WTC11 (cell line): ENCODE results near the gene ZC3H4. TPM values are rescaled to one million over a fixed set of nuclear protein-coding genes. Genes with fewer than 3 reads are reported as not detected.

Source experiments
- ATAC-seq: fragments of 200-7000 bp; cut with Tn5 transposase; 2 replicates; pipeline ENCODE4 v1.10.0; 2021; ENCODE audit warnings: mild to moderate bottlenecking, moderate library complexity
- CTCF ChIA-PET: fragments of 300-600 bp; sonication (Branson Sonifier 250); formaldehyde crosslinking; loops from one replicate; lab custom pipeline; 2021; ENCODE audit warnings: antibody characterized with exemption; lab: Charles Lee
- POLR2A ChIA-PET: fragments of 350-600 bp; sonication (Branson Sonifier 250); formaldehyde crosslinking; loops from one replicate; lab custom pipeline; 2021; ENCODE audit warnings: antibody characterized with exemption; lab: Charles Lee
- DNase-seq: peaks from one replicate; pipeline ENCODE4 v3.0.0; 2021; ENCODE audit warnings: low spot score
- H3K27ac Mint-ChIP-seq: 2 replicates; pipeline ENCODE4 v1.8.0; 2021; ENCODE audit warnings: mixed read lengths
- H3K27me3 Mint-ChIP-seq: 2 replicates; pipeline ENCODE4 v1.8.0; 2021; ENCODE audit warnings: low read depth, mild to moderate bottlenecking, moderate library complexity, mixed read lengths
- H3K36me3 Mint-ChIP-seq: 2 replicates; pipeline ENCODE4 v1.8.0; 2021; ENCODE audit warnings: mixed read lengths
- H3K4me1 Mint-ChIP-seq: 2 replicates; pipeline ENCODE4 v1.8.0; 2022; ENCODE audit warnings: mixed read lengths
- H3K4me3 Mint-ChIP-seq: 2 replicates; pipeline ENCODE4 v1.8.0; 2021; ENCODE audit warnings: mild to moderate bottlenecking, moderate library complexity, mixed read lengths
- H3K9me3 Mint-ChIP-seq: 2 replicates; pipeline ENCODE4 v1.8.0; 2021; ENCODE audit warnings: mixed read lengths
- JAZF1 ChIP-seq: fragments of 250-450 bp; sonication (Bioruptor Pico); IDR thresholded peaks from 2 replicates; pipeline ENCODE4 v1.9.0; 2021; ENCODE audit warnings: moderate library complexity, mild to moderate bottlenecking, inconsistent platforms
- JUN ChIP-seq: sonication (generic); formaldehyde crosslinking; IDR thresholded peaks from 2 replicates; pipeline ENCODE4 v1.8.0; 2023; ENCODE audit warnings: mild to moderate bottlenecking, missing genetic modification reagents
- MXD4 ChIP-seq: fragments of 250-450 bp; sonication (Bioruptor Pico); IDR thresholded peaks from 2 replicates; pipeline ENCODE4 v1.8.0; 2021; ENCODE audit warnings: mild to moderate bottlenecking, moderate library complexity, borderline replicate concordance
- MYBL2 ChIP-seq: sonication (generic); formaldehyde crosslinking; IDR thresholded peaks from 2 replicates; pipeline ENCODE4 v1.8.1; 2023; ENCODE audit warnings: mild to moderate bottlenecking, moderate library complexity, missing genetic modification reagents
- NR3C1 ChIP-seq: sonication (generic); formaldehyde crosslinking; conservative IDR thresholded peaks from 2 replicates; pipeline ENCODE4 v1.8.1; 2023; ENCODE audit warnings: low read depth, mild to moderate bottlenecking, missing genetic modification reagents
- SP1 ChIP-seq: sonication (generic); formaldehyde crosslinking; conservative IDR thresholded peaks from 2 replicates; pipeline ENCODE4 v1.8.1; 2022; ENCODE audit warnings: missing genetic modification reagents
- TP53 ChIP-seq: sonication (generic); formaldehyde crosslinking; IDR thresholded peaks from 2 replicates; pipeline ENCODE4 v1.8.1; 2023; ENCODE audit warnings: mild to moderate bottlenecking, missing genetic modification reagents
- ZNF121 ChIP-seq: sonication (generic); formaldehyde crosslinking; IDR thresholded peaks from 2 replicates; pipeline ENCODE4 v1.8.0; 2023; ENCODE audit warnings: missing genetic modification reagents
- ZNF138 ChIP-seq: sonication (generic); formaldehyde crosslinking; conservative IDR thresholded peaks from 2 replicates; pipeline ENCODE4 v1.8.1; 2022; ENCODE audit warnings: mild to moderate bottlenecking, moderate library complexity, missing genetic modification reagents
- ZNF263 ChIP-seq: sonication (generic); formaldehyde crosslinking; IDR thresholded peaks from 2 replicates; pipeline ENCODE4 v1.8.1; 2022; ENCODE audit warnings: low read depth, mild to moderate bottlenecking, moderate library complexity, missing genetic modification reagents
- ZNF416 ChIP-seq: fragments of 250-450 bp; sonication (Bioruptor Pico); IDR thresholded peaks from 2 replicates; pipeline ENCODE4 v1.9.0; 2021; ENCODE audit warnings: mild to moderate bottlenecking, inconsistent platforms
- total RNA-seq: library from RNA; stranded (reverse); gene quantifications from 3 replicates; pipeline ENCODE4 v1.2.3, GENCODE V29; 2021
- TF ChIP-seq, protein P1 (sequence below): sonication (generic); formaldehyde crosslinking; IDR thresholded peaks from 2 replicates; pipeline ENCODE4 v1.8.1; 2022; ENCODE audit warnings: missing genetic modification reagents, borderline replicate concordance
- TF ChIP-seq, protein P2 (sequence below): sonication (generic); formaldehyde crosslinking; IDR thresholded peaks from 2 replicates; pipeline ENCODE4 v1.8.1; 2022; ENCODE audit warnings: low read depth, mild to moderate bottlenecking, moderate library complexity, missing genetic modification reagents, borderline replicate concordance
- TF ChIP-seq, protein P3 (sequence below): sonication (generic); formaldehyde crosslinking; IDR thresholded peaks from 2 replicates; pipeline ENCODE4 v1.8.1; 2023; ENCODE audit warnings: mild to moderate bottlenecking, missing genetic modification reagents, moderate library complexity
- TF ChIP-seq, protein P4 (sequence below): sonication (generic); formaldehyde crosslinking; IDR thresholded peaks from 2 replicates; pipeline ENCODE4 v1.8.1; 2022; ENCODE audit warnings: mild to moderate bottlenecking, missing genetic modification reagents, moderate library complexity, borderline replicate concordance
- TF ChIP-seq, protein P5 (sequence below): fragments of 250-450 bp; sonication (Bioruptor Pico); IDR thresholded peaks from 2 replicates; pipeline ENCODE4 v1.9.0; 2021; ENCODE audit warnings: mild to moderate bottlenecking, borderline replicate concordance
- TF ChIP-seq, protein P6 (sequence below): sonication (generic); formaldehyde crosslinking; IDR thresholded peaks from 2 replicates; pipeline ENCODE4 v1.8.1; 2023; ENCODE audit warnings: mild to moderate bottlenecking, missing genetic modification reagents

Gene ZC3H4
- total RNA-seq, 1 experiment from 2014 or later: 67.2 TPM

DNA sequence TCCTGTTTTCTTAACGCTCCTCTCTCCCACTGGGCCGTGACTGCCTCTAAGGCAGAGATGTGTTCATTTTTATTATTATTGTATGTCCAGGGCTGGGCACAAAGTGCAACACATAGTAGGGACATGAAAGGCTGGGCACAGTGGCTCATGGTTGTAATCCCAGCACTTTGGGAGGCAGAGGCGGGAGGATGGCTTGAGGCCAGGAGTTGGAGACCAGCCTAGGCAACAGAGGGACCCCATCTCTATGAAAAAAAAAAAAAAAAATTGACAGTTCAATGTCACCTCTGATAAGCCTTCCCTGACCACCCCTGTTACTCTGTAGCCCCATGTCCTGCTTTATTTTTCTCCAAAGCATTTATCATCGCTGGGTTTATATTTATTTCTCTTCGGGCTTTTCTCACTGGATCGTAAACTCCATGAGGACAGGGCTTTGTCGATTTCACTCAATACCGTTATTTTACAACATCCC, 16.6 kb upstream of the ZC3H4 start:
- DNase-seq (no peak), ATAC-seq (no peak)
- peaks cover 35% of the 10 kb centered on the region for H3K4me1 Mint-ChIP-seq
- no peak for TF ChIP-seq SP1
- no peak for TF ChIP-seq JAZF1 (CRISPR knock-in tag)
- H3K27me3 Mint-ChIP-seq: peaks cover 11% of the 10 kb centered on the region
- H3K27ac Mint-ChIP-seq: peak overlapping the region; percentile 24; the same call in 1 of the 2 replicates
- peak overlapping the region; percentile 96 for H3K4me3 Mint-ChIP-seq
- CTCF ChIA-PET: interaction anchor here (0.7 to 1.8 kb wide), 5 partner anchors 15 to 193 kb away, joined by 4 to 12 read pairs (median 8); partner anchors contain the start of genes CCDC9 and ZC3H4
- peaks cover 6% of the 10 kb centered on the region for H3K9me3 Mint-ChIP-seq
- H3K36me3 Mint-ChIP-seq: peaks cover 27% of the 10 kb centered on the region
- POLR2A ChIA-PET: interaction anchor here (0.6 to 2.8 kb wide), 4 partner anchors 17 to 352 kb away, joined by 3 to 23 read pairs (median 5); partner anchors contain the start of gene ZC3H4

DNA sequence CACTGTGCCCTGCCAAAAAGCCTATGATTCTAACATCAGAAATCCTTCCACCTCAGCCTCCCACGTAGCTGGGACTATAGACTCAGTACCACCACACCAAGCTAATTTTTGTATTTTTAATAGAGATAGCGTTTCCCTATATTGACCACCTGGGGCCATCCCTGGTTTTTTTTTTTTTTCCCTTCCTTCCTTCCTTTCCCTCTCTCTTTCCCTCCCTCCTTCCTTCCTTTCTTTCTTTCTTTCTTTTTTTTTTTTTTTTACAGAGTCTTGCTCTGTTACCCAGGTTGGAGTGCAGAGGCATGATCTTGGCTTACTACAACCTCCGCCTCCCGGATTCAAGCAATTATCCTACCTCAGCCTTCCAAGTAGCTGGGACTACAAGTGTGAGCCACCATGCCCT, 16.0 kb upstream of the ZC3H4 start:
- Mint-ChIP-seq H3K27ac (no peak overlapping the region), H3K9me3 (peaks cover 6% of the 10 kb centered on the region), H3K36me3 (peaks cover 25% of the 10 kb centered on the region), H3K4me1 (peaks cover 36% of the 10 kb centered on the region), H3K27me3 (peaks cover 11% of the 10 kb centered on the region), H3K4me3 (no peak overlapping the region)
- POLR2A ChIA-PET: interaction anchor here (0.6 to 0.7 kb wide), 3 partner anchors 50 to 352 kb away, joined by 3 to 7 read pairs (median 6); no protein-coding TSS in a partner anchor
- ATAC-seq (no peak), DNase-seq (no peak)
- CTCF ChIA-PET: interaction anchor here (0.7 to 1.1 kb wide), 3 partner anchors 16 to 194 kb away, joined by 4 to 8 read pairs (median 7); partner anchors contain the start of gene ZC3H4
- no peak for TF ChIP-seq MXD4 (CRISPR knock-in tag)

DNA sequence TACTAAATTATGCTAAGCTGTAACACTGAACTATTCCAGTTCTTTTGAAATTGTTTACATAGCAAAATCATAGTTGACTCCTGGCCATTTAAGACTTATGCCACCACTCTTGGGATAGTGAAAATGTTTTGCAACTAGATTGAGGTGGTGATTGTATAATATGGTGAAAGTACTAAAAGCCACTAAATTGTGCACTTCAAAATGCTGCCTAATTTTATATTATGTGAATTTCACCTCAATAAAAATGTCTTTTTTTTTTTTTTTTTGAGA, 12.0 kb upstream of the ZC3H4 start:
- no peak for DNase-seq
- H3K4me3 Mint-ChIP-seq: no peak overlapping the region
- CTCF ChIA-PET: interaction anchor here (0.7 to 2.0 kb wide), 19 partner anchors 9 to 415 kb away, joined by 3 to 22 read pairs (median 4); partner anchors contain the start of genes DHX34 and ZC3H4
- POLR2A ChIA-PET: no interaction called here
- H3K27me3 Mint-ChIP-seq: peaks cover 9% of the 10 kb centered on the region
- H3K9me3 Mint-ChIP-seq: peaks cover 6% of the 10 kb centered on the region
- H3K4me1 Mint-ChIP-seq: peaks cover 9% of the 10 kb centered on the region
- 0 out of 2 replicates have a peak, but pooled peaks cover 3% of the 10 kb centered on the region for H3K36me3 Mint-ChIP-seq
- H3K27ac Mint-ChIP-seq: no peak overlapping the region
- ATAC-seq: no peak
- TF ChIP-seq ZNF263 (CRISPR knock-in tag) (no peak), JUN (CRISPR knock-in tag) (no peak), ZNF121 (CRISPR knock-in tag) (no peak), TP53 (no peak), MYBL2 (CRISPR knock-in tag) (no peak), MXD4 (CRISPR knock-in tag) (no peak), ZNF416 (CRISPR knock-in tag) (no peak), ZNF138 (CRISPR knock-in tag) (no peak), NR3C1 (CRISPR knock-in tag) (no peak)
- TF ChIP-seq, protein P1, sequence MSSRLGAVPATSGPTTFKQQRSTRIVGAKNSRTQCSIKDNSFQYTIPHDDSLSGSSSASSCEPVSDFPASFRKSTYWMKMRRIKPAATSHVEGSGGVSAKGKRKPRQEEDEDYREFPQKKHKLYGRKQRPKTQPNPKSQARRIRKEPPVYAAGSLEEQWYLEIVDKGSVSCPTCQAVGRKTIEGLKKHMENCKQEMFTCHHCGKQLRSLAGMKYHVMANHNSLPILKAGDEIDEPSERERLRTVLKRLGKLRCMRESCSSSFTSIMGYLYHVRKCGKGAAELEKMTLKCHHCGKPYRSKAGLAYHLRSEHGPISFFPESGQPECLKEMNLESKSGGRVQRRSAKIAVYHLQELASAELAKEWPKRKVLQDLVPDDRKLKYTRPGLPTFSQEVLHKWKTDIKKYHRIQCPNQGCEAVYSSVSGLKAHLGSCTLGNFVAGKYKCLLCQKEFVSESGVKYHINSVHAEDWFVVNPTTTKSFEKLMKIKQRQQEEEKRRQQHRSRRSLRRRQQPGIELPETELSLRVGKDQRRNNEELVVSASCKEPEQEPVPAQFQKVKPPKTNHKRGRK (CRISPR knock-in tag): no peak
- TF ChIP-seq, protein P2, sequence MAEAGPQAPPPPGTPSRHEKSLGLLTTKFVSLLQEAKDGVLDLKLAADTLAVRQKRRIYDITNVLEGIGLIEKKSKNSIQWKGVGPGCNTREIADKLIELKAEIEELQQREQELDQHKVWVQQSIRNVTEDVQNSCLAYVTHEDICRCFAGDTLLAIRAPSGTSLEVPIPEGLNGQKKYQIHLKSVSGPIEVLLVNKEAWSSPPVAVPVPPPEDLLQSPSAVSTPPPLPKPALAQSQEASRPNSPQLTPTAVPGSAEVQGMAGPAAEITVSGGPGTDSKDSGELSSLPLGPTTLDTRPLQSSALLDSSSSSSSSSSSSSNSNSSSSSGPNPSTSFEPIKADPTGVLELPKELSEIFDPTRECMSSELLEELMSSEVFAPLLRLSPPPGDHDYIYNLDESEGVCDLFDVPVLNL: no peak
- TF ChIP-seq, protein P3, sequence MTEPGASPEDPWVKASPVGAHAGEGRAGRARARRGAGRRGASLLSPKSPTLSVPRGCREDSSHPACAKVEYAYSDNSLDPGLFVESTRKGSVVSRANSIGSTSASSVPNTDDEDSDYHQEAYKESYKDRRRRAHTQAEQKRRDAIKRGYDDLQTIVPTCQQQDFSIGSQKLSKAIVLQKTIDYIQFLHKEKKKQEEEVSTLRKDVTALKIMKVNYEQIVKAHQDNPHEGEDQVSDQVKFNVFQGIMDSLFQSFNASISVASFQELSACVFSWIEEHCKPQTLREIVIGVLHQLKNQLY (CRISPR knock-in tag): no peak
- TF ChIP-seq, protein P4, sequence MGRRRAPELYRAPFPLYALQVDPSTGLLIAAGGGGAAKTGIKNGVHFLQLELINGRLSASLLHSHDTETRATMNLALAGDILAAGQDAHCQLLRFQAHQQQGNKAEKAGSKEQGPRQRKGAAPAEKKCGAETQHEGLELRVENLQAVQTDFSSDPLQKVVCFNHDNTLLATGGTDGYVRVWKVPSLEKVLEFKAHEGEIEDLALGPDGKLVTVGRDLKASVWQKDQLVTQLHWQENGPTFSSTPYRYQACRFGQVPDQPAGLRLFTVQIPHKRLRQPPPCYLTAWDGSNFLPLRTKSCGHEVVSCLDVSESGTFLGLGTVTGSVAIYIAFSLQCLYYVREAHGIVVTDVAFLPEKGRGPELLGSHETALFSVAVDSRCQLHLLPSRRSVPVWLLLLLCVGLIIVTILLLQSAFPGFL (CRISPR knock-in tag): no peak
- TF ChIP-seq, protein P5, sequence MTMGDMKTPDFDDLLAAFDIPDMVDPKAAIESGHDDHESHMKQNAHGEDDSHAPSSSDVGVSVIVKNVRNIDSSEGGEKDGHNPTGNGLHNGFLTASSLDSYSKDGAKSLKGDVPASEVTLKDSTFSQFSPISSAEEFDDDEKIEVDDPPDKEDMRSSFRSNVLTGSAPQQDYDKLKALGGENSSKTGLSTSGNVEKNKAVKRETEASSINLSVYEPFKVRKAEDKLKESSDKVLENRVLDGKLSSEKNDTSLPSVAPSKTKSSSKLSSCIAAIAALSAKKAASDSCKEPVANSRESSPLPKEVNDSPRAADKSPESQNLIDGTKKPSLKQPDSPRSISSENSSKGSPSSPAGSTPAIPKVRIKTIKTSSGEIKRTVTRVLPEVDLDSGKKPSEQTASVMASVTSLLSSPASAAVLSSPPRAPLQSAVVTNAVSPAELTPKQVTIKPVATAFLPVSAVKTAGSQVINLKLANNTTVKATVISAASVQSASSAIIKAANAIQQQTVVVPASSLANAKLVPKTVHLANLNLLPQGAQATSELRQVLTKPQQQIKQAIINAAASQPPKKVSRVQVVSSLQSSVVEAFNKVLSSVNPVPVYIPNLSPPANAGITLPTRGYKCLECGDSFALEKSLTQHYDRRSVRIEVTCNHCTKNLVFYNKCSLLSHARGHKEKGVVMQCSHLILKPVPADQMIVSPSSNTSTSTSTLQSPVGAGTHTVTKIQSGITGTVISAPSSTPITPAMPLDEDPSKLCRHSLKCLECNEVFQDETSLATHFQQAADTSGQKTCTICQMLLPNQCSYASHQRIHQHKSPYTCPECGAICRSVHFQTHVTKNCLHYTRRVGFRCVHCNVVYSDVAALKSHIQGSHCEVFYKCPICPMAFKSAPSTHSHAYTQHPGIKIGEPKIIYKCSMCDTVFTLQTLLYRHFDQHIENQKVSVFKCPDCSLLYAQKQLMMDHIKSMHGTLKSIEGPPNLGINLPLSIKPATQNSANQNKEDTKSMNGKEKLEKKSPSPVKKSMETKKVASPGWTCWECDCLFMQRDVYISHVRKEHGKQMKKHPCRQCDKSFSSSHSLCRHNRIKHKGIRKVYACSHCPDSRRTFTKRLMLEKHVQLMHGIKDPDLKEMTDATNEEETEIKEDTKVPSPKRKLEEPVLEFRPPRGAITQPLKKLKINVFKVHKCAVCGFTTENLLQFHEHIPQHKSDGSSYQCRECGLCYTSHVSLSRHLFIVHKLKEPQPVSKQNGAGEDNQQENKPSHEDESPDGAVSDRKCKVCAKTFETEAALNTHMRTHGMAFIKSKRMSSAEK (CRISPR knock-in tag): no peak
- TF ChIP-seq, protein P6, sequence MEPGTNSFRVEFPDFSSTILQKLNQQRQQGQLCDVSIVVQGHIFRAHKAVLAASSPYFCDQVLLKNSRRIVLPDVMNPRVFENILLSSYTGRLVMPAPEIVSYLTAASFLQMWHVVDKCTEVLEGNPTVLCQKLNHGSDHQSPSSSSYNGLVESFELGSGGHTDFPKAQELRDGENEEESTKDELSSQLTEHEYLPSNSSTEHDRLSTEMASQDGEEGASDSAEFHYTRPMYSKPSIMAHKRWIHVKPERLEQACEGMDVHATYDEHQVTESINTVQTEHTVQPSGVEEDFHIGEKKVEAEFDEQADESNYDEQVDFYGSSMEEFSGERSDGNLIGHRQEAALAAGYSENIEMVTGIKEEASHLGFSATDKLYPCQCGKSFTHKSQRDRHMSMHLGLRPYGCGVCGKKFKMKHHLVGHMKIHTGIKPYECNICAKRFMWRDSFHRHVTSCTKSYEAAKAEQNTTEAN: no peak
